Liver (tissue), 3 donors: ENCODE data around the gene UBE2L5.

Source experiments
- CTCF ChIP-seq: fragments of 150-350 bp; IDR thresholded peaks from 2 replicates; pipeline ENCODE4 v1.5.1; 2017; ENCODE audit warnings: improper control_type of control experiment, low read depth, low read length; ENCODE audit not compliant: missing input control
- JUND ChIP-seq, 2 donors: IDR thresholded peaks; 2 replicates each; pipeline ENCODE4 v1.6.1; 2016; ENCODE audit warnings: antibody characterized with exemption in 2 of 2
- TAF1 ChIP-seq: conservative IDR thresholded peaks from 2 replicates; pipeline ENCODE4 v1.6.1; 2016; ENCODE audit warnings: antibody characterized with exemption, mild to moderate bottlenecking
- donor health status: healthy.
- donor health status: healthy.

GRCh38 chr13:30442926-30443325, 20.6 kb downstream of the UBE2L5 start:
- TF ChIP-seq CTCF (no peak), TAF1 (no peak), JUND (IDR thresholded peaks at IDR 0.05) (no peak)
